K562 (cell line): Measurements from ENCODE around the gene RYR1. TPM values are rescaled to one million over a fixed set of nuclear protein-coding genes. Genes with fewer than 3 reads are reported as not detected.
A peak's percentile ranks its signal among the peaks of the same experiment; 100 is the strongest.

Experiments used
- ARID4B ChIP-seq: sonication (generic); formaldehyde crosslinking; IDR thresholded peaks from 2 replicates; pipeline ENCODE4 v1.8.0; 2022; ENCODE audit warnings: mild to moderate bottlenecking, missing genetic modification reagents
- SREBF2 ChIP-seq: sonication (generic); formaldehyde crosslinking; IDR thresholded peaks from 2 replicates; pipeline ENCODE4 v1.4.0; 2020; ENCODE audit warnings: mild to moderate bottlenecking, missing genetic modification reagents
- ZBTB43 ChIP-seq: sonication (generic); formaldehyde crosslinking; IDR thresholded peaks from 2 replicates; pipeline ENCODE4 v1.8.0; 2023; ENCODE audit warnings: mild to moderate bottlenecking, missing genetic modification reagents
- ZBTB8A ChIP-seq: fragments of 450-650 bp; IDR thresholded peaks from 2 replicates; pipeline ENCODE4 v1.6.1; 2018; ENCODE audit warnings: mild to moderate bottlenecking, moderate library complexity; ENCODE audit not compliant: partially characterized antibody
- ZHX1 ChIP-seq: fragments of 150-350 bp; conservative IDR thresholded peaks from 2 replicates; pipeline ENCODE4 v1.6.1; 2014; ENCODE audit warnings: low read length
- ZNF217 ChIP-seq: sonication (generic); formaldehyde crosslinking; IDR thresholded peaks from 2 replicates; pipeline ENCODE4 v1.8.0; 2022; ENCODE audit warnings: mild to moderate bottlenecking, missing genetic modification reagents
- polyA plus RNA-seq, 8 experiments: library from polyadenylated mRNA; depleted of rRNA in 4 of 8; stranded (reverse) in 5 of 8; unstranded in 3 of 8; fragments of >200 nt; fragmentation: Nextera tagmentation in 2 of 8; fragmentation: Illumina TruSeq in 1 of 8; extraction: Ambion mirVana in 2 of 8; extraction: Trizol in 1 of 8; gene quantifications; 2 replicates each; pipeline versions ENCODE4 v1.2.1 to v1.2.3, GENCODE V29; 2011 to 2014; ENCODE audit warnings: inconsistent platforms in 1 of 8, missing spikeins in 1 of 8
- total RNA-seq, 7 experiments: library from RNA; depleted of rRNA in 6 of 7; stranded (reverse); fragments of >200 nt in 6 of 7; fragmentation: Illumina TruSeq in 2 of 7; extraction: Trizol in 2 of 7; gene quantifications; 2 replicates each; pipeline versions ENCODE4 v1.2.1 to v1.2.3, GENCODE V29; 2011 to 2021; ENCODE audit warnings: low replicate concordance in 1 of 7
- TF ChIP-seq, protein P1 (sequence below), 3 experiments: fragments of 200-800 bp in 1 of 3; sonication (Bioruptor generic) in 1 of 3; sonication (generic) in 1 of 3; formaldehyde crosslinking in 1 of 3; IDR thresholded peaks; 2 replicates each; pipeline versions ENCODE4 v1.6.1 to v1.8.0; 2016 to 2022; ENCODE audit warnings: mild to moderate bottlenecking in 2 of 3, missing compliant biosample characterization in 2 of 3, missing genetic modification characterization in 2 of 3, missing genetic modification reagents in 1 of 3
- TF ChIP-seq, protein P2 (sequence below): fragments of 450-650 bp; IDR thresholded peaks from 2 replicates; pipeline ENCODE4 v1.6.1; 2016; ENCODE audit warnings: borderline replicate concordance

Gene RYR1
- total and polyA plus RNA-seq, 9 of the 15 experiments (the other 6 are each of a cell fraction or from before 2014, with no cell fraction given): 0.11 to 7.4 (median 3.7) TPM

- TF ChIP-seq, protein P1, sequence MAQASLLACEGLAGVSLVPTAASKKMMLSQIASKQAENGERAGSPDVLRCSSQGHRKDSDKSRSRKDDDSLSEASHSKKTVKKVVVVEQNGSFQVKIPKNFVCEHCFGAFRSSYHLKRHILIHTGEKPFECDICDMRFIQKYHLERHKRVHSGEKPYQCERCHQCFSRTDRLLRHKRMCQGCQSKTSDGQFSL (CRISPR knock-in tag; IDR thresholded peaks at IDR 0.05): peak; percentile 79
- TF ChIP-seq, protein P1 (tag; IDR thresholded peaks at IDR 0.05): no peak
- no peak for TF ChIP-seq ZNF217 (CRISPR knock-in tag)
- TF ChIP-seq SREBF2 (CRISPR knock-in tag): 0 out of 2 replicates have a peak, but pooled peaks have one; percentile 86
- TF ChIP-seq ARID4B (CRISPR knock-in tag): no peak; the same call in 1 of the 2 replicates
- TF ChIP-seq ZHX1: no peak
- TF ChIP-seq, protein P2, sequence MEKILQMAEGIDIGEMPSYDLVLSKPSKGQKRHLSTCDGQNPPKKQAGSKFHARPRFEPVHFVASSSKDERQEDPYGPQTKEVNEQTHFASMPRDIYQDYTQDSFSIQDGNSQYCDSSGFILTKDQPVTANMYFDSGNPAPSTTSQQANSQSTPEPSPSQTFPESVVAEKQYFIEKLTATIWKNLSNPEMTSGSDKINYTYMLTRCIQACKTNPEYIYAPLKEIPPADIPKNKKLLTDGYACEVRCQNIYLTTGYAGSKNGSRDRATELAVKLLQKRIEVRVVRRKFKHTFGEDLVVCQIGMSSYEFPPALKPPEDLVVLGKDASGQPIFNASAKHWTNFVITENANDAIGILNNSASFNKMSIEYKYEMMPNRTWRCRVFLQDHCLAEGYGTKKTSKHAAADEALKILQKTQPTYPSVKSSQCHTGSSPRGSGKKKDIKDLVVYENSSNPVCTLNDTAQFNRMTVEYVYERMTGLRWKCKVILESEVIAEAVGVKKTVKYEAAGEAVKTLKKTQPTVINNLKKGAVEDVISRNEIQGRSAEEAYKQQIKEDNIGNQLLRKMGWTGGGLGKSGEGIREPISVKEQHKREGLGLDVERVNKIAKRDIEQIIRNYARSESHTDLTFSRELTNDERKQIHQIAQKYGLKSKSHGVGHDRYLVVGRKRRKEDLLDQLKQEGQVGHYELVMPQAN: peak; percentile 69; the same call in 1 of the 2 replicates
- TF ChIP-seq ZBTB8A: no peak
- TF ChIP-seq ZBTB43 (CRISPR knock-in tag): no peak
Measured at GRCh38 chr19:38543286-38543806, 109.9 kb downstream of the RYR1 start (continued).
